ENCODE measurements around the gene ACTR10. TPM values are rescaled to one million over a fixed set of nuclear protein-coding genes. Genes with fewer than 3 reads are reported as not detected.

The ACTR10 gene
- total RNA-seq, 1 donor from 2014 or later: 119 TPM

DNA sequence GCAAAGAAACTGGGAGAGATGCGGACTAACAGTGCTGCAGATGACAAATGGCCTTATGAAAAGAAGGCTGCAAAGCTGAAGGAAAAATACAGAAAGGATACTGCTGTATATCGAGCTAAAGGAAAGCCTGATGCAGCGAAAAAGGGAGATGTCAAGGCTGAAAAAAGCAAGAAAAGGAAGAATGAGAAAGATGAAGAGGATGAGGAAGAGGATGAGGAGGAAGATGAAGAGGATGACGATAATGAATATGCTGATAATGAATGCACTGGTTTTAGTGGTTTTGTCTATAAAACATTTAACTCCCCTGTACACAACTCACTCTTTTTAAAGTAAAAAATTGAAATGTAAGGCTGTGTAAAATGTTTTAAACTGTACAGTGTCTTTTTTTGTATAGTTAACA, 85.2 kb downstream of the ACTR10 start:
- H3K4me1 ChIP-seq: no peaks in the 10 kb centered on the region

More for the DNA sequence above, 85.2 kb downstream of the ACTR10 start:
- Histone ChIP-seq H3K27me3 (no peaks in the 10 kb centered on the region), H3F3A (ENCODE audit: low read depth) (no peaks in the 10 kb centered on the region), H2AFZ (replicated peaks) (no peak overlapping the region), H3K4me3 (no peak overlapping the region), H3K9ac (no peak overlapping the region), H3K79me2 (ENCODE audit: low read depth) (peaks cover 99% of the 10 kb centered on the region), H3K9me3 (ENCODE audit: low read depth) (no peaks in the 10 kb centered on the region), H4K20me1 (ENCODE audit: low read depth) (peaks cover 41% of the 10 kb centered on the region), H3K4me2 (no peak overlapping the region), H3K36me3 (peaks cover 14% of the 10 kb centered on the region), H3K27ac (no peak overlapping the region)
- Mint-ChIP-seq H3K27ac (no peak overlapping the region), H3K36me3 (peaks cover 26% of the 10 kb centered on the region), H3K4me1 (no peaks in the 10 kb centered on the region), H3K4me3 (no peak overlapping the region), H3K27me3 (ENCODE audit: insufficient read depth, low read depth) (no peaks in the 10 kb centered on the region), H3K9me3 (no peaks in the 10 kb centered on the region)
- no peak for DNase-seq (ENCODE audit: low spot score)
- TF ChIP-seq EZH2 (IDR thresholded peaks at IDR 0.05) (no peak), EZH2phosphoT487 (IDR thresholded peaks at IDR 0.05) (no peak)
- TF ChIP-seq, protein P1, sequence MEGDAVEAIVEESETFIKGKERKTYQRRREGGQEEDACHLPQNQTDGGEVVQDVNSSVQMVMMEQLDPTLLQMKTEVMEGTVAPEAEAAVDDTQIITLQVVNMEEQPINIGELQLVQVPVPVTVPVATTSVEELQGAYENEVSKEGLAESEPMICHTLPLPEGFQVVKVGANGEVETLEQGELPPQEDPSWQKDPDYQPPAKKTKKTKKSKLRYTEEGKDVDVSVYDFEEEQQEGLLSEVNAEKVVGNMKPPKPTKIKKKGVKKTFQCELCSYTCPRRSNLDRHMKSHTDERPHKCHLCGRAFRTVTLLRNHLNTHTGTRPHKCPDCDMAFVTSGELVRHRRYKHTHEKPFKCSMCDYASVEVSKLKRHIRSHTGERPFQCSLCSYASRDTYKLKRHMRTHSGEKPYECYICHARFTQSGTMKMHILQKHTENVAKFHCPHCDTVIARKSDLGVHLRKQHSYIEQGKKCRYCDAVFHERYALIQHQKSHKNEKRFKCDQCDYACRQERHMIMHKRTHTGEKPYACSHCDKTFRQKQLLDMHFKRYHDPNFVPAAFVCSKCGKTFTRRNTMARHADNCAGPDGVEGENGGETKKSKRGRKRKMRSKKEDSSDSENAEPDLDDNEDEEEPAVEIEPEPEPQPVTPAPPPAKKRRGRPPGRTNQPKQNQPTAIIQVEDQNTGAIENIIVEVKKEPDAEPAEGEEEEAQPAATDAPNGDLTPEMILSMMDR (IDR thresholded peaks at IDR 0.05): no peak

Small RNAs within 50 kb of the gene (small RNA-seq; reads per million reads assigned to genes)
- not detected for gene RN7SL598P

Other genes starting within 250 kb of the ACTR10 start
- 23.0 and 29.0 TPM in 2 replicates for gene ARMH4, start 47.9 kb upstream of the ACTR10 start, total RNA-seq (ENCODE audit: low replicate concordance)
- gene PSMA3, start 44.7 kb downstream of the ACTR10 start, total RNA-seq (ENCODE audit: low replicate concordance): 192 and 268 TPM in 2 replicates
- 12.6 and 24.1 TPM in 2 replicates for gene ARID4A, start 98.4 kb downstream of the ACTR10 start, total RNA-seq (ENCODE audit: low replicate concordance)
- not detected in 2 replicates for gene TOMM20L, start 195.8 kb downstream of the ACTR10 start, total RNA-seq (ENCODE audit: low replicate concordance)
- 74.1 and 97.2 TPM in 2 replicates for gene TIMM9, start 227.4 kb downstream of the ACTR10 start, total RNA-seq (ENCODE audit: low replicate concordance)
- 55.9 and 79.4 TPM in 2 replicates for gene KIAA0586, start 227.6 kb downstream of the ACTR10 start, total RNA-seq (ENCODE audit: low replicate concordance)

Data from neural progenitor cell (in vitro differentiated cells).